Renal cortical epithelial cell (primary cell): Measurements from ENCODE around the gene PTPRO. TPM values are rescaled to one million over a fixed set of nuclear protein-coding genes. Genes with fewer than 3 reads are reported as not detected.

Source experiments
- DNase-seq: peaks from one replicate; pipeline ENCODE4 v3.0.0-alpha.2; 2011; ENCODE audit warnings: low read depth
- total RNA-seq: library from RNA; depleted of rRNA; stranded (reverse); fragments of >200 nt; gene quantifications from 2 replicates; pipeline ENCODE4 v1.2.3, GENCODE V29; 2014

The PTPRO gene
- total RNA-seq, 1 donor from 2014 or later: 0.45 TPM

DNA sequence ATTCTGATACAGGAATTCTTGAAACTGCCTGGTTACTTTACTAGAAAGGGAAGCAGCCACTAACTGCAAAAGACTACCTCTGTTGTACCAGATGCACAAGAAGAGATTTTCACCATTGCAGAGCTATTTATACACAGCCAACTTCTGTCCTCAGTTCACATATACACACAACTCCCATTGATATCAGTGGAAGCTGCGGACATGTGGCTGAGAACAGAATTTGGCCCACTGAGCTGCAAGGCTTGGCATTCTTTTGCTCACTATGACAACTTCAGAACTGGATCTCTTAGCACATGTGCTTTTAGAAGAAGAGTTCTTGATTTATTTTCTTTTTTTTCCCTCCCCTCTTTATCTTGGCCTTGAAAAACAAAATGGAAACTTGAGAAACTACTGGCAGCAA, 28.3 kb downstream of the PTPRO start:
- DNase-seq: no peak

DNA sequence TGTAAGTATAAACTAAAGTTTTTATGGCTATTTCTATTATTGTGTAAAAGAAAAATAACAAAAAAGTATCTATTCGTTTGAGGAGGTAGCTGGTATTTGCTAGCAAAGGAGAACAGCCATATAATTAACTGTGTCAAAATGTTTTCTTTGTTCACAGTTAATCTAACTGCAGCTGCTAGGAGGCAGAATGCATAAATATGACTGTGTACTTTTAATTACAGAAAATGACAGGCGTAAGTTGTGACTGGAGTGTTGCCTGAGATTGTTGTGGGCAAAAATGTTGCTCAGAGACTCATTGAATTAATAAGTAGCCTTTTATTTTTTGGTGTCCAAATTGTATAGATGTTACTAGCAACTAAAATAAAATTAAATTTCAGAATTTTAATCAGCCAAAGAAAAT, 33.5 kb downstream of the PTPRO start:
- no peak for DNase-seq

DNA sequence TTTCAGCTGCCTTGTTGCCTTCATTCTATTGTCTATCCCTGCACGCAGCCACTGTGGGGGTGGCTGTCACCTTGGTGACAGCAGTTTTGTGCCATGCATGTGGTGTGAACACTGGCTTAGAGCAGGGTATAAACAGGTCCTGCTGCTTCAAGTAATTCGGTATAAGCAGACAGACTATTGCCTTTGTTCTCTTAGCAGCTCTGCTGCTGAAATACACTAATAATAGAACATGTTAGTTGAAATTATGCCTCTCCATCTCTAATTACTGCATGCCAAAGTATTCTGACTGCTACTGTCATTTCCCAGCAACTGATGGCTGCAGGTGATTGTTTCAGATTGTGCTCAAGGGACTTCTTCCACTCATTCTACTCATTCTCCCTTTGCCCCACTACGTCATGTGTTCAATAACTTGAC, 34.6 kb downstream of the PTPRO start:
- no peak for DNase-seq

DNA sequence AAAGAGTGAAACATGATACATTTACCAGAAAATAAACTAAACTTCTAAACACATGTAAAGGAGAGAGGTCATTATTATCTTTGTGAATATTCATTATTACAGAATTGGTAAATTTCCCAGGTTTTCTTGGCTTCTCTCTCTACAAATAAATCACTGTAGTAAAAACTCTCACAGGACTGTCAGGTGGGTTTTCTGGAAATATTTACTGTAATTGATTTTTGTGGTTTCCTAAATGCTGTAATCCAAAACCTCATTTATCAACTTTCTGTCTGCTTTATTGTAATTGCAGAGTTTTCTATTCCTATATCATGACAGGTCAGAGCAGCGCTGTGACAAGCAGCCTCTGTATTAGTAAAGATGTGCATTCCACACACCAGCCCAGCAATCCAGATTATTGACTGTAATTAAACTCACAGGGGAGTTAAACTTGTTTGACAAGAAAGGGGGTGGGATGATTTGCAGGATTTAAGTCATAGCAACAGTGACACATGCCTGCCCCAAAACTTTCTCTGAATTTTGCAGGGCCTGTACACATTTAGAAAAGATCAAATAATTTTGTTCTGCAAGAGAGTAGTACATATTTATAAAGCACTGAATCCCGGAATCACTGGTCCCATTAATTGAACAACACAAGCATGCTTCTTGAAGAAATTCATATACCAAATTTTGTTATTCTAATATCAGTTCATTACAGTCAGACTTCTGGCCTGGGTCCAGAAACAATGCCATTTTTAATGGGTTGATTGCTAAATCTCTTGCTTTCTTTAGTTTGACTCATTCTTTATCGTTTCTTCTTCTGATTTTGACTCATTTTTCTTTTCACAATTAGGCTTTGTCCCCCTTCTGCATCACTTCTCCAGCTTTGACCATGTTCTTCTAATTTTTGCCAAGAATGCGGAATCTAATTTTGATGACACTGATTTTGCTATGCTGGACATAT, 42.2 kb downstream of the PTPRO start:
- DNase-seq: no peak

DNA sequence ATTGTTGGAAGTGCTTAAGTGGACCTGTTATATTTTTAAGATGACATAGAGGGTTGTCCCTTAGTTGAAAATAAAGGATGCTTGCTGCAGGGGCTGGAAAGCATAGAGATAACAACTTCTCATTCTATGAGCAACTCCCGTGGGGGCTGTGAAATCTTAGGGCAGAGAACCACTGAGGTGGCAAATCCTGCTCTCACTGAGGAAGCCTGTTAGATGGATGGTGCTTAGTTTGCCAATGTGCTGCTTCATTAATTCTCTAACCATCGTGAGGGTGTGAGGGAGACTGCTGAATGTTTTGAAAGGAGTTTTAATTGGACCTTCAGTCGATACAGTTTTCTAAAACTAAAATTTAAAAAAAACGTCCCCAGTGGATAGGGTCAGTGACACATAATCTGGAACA, 46.5 kb downstream of the PTPRO start:
- DNase-seq: peak; percentile 24

DNA sequence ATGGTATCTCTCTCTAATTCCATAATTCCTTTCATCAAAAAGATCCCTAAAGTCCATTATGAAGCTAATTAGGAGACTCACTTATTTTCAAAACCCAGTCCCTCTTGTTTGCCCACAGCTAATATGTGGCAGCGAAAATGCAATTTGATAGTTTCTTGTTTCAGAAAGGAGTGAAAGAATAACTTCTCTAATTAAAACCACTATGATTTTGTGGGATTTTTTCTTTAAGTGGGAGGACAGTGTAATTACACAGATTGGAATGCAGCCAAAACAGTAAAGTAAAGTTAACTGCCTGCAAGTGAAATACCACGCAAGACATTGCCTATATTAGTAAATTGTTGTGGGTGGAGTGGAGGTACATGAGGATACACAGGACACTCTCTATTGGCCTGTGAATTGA, 50.0 kb downstream of the PTPRO start:
- no peak for DNase-seq

DNA sequence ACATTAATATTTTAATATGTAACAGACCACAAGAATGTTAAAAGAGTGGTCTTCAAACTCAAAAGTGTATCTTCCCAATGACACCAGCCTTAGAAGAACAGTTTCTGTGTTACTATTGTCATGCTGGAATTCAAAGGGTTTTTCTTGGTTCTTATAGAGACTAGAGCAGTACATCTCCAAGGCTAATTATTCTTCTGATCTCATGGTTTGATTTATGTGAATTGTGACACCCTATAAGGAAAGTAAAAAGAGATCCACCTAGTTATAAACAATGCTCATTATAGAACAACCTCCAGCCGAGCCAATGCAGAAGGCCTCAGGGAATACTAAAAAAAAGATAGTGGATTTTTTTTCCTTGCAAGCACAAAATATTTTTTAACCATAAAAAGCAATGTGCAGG, 65.5 kb downstream of the PTPRO start:
- no peak for DNase-seq

DNA sequence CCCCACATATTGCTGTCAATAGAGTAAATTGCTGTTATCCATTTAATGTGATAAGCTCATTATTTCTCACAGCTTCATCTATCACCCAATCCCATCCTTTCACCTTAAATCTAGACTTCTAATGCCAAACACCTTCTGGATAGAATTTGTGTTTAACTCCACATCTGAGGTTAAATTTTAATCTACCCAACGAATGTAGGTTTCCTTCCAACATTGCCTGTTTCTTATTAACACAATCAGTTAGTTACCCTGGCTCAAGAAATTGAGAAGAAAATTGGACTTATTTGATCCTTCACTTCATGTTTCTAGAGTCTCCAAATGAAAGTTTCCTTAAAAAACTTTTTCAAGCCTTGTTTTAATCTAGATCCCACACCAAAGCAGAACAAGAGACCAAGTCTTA, 67.3 kb downstream of the PTPRO start:
- peak; percentile 68 for DNase-seq

DNA sequence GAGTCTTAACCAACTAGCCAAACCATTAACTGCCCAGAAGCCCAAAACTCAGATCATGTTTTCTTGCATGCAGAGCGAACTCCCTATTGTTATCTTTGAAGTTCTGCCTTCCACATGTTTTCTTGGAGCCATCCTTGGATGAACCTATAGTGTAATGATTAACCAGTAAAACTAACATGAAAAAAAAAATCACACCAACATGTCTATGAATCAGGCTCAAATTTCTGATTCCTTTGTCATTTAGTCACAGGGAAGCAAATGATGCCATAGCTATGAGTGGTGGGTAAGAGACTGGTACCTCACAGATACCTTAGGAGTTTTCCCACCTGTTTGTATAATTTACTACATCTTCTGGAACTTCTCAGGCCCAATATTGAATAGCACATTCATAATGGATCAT, 70.7 kb downstream of the PTPRO start:
- peak; percentile 94 for DNase-seq

DNA sequence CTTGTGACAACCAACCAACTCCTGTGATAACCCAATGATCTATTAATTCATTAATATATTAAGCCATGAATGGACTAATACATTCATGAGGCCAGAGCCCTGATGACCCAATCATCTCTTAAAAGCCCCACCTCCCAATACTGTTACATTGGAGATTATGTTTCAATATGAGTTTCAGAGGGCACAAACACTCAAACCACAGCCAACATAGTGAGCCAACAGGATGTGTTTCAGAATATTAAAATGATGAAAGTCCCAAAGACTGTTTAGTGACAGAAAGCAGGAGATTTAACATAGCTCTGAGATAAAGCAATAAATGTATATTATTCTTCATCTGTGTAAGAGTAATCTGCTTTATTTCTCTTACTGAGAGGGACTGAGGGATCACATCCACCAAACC, 71.7 kb downstream of the PTPRO start:
- no peak for DNase-seq

DNA sequence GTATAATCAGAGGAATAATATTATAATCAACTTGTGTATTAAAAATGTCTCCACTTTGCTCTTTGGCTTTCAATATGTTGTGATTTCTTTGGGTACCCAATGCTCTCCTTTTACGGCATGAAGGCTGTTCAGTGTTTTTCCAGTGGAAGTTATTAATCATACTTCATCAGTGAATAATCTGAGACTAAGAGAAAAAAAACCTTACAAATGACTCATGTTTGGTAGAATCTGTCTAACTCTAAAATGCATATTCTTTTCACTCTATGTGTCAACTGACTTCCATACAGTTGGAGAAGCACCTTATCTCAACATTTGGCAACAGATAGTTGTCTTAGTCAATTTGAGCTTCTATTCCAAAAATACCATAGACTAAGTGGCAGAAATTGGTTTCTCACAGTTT, 82.2 kb downstream of the PTPRO start:
- DNase-seq: peak; percentile 42

DNA sequence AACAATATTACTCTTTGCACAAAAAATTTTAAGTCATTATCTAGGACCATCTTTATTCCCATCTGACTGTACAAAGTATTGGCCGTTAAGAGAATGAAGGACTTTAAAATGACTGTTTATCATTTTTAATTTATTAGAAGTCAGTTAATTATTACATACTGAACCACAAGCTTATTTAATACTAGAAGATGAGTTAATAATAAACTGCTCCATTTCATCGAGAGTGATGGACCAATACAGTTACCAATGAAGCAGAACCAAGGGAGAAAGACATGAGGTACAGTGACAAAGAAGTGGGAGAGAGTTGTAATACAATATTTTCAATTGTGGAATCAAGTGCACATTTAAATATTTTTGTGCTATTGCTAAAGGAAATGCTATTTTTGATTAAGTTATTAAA, 83.3 kb downstream of the PTPRO start:
- DNase-seq: peak; percentile 72

DNA sequence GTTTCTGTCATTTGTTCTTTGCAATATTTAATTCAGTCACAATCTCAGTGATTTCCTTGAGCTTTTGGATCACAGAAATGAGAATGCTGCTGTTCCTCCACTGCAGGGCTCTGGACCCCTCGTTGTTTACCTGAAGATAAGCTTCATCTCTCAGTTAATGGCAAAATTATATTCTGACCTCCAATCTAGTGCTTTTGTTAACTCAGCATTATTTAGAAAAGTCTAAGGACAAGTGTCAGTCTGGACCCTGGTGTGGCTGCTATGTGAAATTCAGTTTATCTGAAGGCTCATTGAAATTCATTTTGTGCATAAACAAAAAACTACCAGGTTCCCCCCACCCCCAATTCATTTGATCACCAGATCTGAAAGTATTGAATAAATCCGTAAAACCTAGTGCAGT, 84.7 kb downstream of the PTPRO start:
- DNase-seq: no peak

DNA sequence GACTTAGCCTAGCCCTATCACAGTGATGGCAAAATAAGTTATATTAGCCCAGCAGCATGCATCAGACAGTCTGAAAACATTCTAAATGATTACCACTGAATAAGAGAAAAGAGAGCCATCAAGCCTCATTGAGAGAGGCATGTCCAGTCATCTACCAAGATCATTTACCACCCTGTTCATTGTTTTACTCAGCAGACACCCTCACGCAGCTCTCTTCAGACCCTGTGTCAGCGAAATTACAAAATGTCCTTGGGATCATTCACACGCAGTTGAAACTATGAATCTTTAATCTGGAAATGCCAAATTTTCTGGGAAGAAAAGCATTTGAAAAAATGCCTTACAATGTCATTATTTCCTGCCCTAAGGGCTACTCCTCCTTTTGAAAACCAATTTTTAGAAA, 89.5 kb downstream of the PTPRO start:
- DNase-seq: no peak

DNA sequence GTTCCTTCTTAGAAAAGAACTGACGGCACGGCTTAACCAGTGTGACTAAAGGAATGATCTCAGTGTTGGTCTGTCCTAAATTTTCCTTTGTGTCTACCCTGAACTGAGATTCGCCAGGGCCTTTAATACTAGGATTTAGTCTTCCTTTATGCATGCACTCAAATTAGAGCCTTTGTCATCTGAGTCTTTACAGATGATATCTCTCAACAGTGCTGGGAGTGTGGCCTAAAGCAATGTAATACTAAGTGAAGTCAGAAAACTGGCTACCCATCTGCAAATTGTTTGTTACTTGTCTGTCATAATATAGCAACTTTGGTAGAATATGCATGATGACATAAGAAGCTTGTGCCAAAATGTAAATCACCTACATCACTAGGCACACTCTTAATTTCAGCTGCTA, 95.4 kb downstream of the PTPRO start:
- no peak for DNase-seq

DNA sequence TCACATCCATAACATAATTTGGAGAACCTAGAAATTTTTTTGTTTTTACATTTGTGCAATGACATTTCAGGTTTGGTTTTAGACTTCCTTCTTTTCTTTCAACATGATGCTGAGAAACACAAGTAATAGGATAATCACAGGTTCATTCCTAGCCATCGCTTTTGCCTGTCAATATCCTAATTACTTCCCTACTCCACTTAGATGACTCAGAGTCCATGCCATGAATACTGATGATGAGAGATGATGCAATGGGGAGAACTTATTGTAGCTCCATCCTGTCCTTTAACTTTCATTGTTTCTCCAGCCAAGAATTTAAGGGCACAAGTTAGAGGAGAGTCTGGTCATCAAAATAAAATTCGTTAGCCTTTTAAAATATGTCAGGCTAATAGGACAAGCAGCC, 101.3 kb downstream of the PTPRO start:
- DNase-seq: peak; percentile 90

DNA sequence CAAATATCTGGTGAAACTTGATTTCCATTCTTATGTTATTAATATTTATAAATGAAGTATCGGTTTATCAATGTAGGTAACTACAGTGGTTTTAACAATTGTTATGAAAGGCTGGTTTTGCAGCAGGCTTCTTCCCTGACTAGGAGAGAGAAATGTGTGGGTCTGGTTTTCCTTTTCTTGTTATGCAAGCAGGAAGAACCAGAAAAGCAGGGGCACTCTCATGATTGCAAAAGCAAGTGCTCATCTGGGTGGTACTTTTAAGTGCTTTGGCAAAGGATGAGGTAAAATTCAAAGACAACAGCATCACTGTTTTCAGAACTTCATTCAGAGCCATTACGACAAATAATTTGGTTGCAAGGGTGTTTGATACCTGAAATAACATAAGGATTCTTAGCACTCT, 105.6 kb downstream of the PTPRO start:
- no peak for DNase-seq

DNA sequence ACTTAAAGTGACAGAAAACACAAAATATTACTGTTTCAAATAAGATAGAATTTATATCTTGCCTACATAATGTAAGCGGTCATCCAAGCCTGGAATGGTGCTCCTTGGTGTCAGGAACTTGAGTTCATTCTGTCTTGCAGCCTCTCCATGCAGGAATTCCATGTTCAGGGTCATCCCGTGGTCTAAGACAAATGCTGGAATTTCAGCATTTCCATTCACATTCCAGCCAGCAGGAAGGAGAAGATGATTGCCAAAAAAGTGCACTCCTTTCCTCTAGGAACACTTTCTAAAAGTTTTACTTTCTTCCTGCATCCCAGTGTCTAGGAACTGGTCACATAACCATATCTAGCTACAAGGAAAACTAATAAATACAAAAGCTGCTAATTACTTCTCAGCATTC, 106.3 kb downstream of the PTPRO start:
- no peak for DNase-seq

DNA sequence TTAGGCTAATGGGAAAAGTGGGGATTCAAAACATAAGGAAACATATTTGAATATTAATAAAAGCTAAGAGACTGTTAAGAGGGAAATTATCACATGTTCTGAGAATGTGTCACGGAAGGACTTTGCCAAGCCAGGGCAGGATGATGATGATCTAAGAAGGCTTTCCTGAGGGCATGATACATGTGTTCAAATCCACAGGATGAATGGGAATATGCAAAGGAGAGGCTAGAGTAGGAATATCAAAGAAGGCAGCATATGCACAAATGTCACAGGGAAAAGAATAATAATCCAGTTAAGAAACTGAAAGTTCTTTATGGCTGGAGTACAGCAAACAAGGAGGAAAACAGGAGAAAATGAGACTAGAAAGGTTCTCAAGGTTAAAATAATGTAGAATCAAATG, 107.0 kb downstream of the PTPRO start:
- no peak for DNase-seq

DNA sequence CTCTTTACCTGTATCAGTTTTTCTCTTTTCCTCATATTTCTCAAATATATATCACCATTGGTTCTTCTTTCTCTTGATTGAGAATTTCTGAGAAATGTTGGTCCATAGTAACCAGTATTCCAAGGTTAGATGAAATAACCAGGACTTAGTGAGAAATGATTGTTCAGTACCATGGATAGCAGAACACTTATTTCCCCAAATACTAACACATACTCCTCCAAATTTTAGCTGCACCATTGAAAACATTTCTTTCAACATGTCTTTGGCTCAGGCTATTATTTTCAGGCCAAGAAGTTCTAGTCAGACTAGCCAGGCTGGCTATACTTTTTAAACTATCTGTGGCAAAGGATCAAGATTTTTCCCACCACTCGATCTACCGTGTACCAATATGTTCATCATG, 113.3 kb downstream of the PTPRO start:
- peak; percentile 46 for DNase-seq

DNA sequence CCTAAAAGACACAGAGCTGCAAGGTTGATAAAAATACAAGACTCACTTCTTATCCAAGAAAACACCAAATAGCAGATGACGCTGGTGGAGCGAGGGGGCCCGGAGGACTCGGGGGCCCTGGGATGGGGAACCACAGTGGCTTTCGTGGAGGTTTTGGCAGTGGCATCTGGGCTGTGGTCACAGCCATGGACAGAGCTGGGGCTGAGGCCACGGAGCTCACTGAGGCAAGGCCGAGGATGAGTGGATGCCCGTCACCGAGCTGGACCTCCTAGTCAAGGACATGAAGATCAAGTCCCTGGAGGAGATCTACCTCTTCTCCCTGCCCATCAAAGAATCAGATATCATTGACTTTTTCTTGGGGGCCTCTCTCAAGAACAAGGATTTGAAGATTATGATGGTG, 117.2 kb downstream of the PTPRO start:
- no peak for DNase-seq

DNA sequence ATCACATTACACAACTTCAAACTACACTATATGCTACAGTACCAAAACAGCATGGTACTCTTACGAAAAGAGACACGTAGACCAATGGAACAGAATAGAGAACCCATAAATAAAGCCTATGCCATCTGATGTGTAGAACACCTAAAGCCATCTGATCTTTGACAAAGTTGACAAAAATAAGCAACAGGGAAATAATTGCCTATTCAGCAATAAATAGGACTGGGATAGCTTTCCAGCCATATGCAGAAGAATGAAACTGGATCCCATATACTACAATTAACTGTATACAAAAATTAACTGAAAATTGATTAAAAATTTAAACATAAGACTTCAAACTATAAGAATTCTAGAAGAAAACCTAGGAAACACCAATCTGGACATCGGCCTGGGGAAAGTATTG, 120.7 kb downstream of the PTPRO start:
- no peak for DNase-seq

DNA sequence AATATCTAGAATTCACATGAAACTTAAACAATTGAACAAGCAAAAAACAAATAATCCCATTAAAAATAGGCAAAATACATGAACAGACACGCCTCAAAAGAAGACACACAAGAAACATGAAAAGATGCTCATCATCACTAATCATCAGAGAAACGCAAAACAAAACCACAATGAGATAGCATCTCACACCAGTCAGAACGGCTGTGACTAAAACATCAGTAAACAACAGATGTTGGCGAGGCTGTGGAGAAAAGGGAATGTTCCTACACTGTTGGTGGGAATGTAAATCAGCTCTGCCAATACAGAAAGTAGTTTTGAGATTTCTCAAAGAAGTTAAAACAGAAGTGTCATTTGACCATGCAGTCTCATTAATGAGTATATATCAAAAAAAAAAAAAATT, 121.3 kb downstream of the PTPRO start:
- DNase-seq: no peak

DNA sequence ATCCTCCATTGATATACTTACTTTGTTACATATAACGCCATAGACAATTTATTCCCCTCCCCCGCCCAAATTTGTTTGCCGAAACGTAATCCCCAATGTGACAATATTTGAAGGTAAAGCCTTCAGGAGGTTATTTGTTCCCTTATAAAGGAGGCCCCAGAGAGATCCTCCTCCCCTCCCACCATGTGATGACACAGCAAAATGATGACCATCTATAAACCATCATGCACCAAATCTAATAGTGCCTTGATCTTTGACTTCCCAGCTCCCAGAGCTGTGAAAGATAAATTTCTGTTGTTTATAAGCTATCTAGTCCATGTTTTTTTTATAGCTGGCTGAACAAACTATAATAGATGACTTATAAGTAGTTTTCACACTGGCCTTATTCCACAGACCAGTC, 122.2 kb downstream of the PTPRO start:
- DNase-seq: peak; percentile 12
